ENCODE measurements around the gene SLC16A6. TPM values are rescaled to one million over a fixed set of nuclear protein-coding genes. Genes with fewer than 3 reads are reported as not detected.
"Not testable (repeated sequence)": the region's sequence is repeated elsewhere in the genome, so short reads cannot be mapped to it uniquely, and the experiment has no call there.

SLC16A6 gene
- total RNA-seq, 4 donors from 2014 or later: 2.7 to 10.0 (median 5.1) TPM

DNA sequence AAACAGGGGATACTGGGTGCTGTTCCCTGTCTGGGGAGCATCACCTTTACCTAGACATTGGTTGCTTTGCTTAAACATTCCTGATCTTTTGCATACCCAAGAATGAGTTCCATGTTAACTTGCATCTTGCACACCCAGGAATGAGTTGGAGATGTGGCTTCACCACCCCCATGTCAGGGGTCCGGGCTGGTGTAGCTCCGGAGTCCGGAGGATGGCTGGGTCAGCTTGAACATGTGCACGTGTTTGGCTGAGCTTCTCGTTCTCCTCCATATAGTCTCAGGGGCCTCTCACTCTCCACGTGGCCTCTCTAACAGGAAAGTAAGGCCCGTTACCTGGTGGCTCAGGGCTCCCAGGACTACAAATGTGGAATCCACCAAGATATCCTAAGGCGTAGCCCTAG, 61.3 kb downstream of the SLC16A6 start:
- H3K4me3 ChIP-seq: no peak overlapping the region
- no peak for DNase-seq (ENCODE audit: low spot score in 2 of 2)
- no peaks in the 10 kb centered on the region for H3K27me3 ChIP-seq
- no peak overlapping the region for H3K27ac ChIP-seq
- 92% methylated on average over 8 of the region's 8 CpGs for WGBS
- no peaks in the 10 kb centered on the region for H3K36me3 ChIP-seq
- peaks cover 9% of the 10 kb centered on the region for H3K4me1 ChIP-seq
- no peaks in the 10 kb centered on the region for H3K9me3 ChIP-seq
- TF ChIP-seq, protein P1, sequence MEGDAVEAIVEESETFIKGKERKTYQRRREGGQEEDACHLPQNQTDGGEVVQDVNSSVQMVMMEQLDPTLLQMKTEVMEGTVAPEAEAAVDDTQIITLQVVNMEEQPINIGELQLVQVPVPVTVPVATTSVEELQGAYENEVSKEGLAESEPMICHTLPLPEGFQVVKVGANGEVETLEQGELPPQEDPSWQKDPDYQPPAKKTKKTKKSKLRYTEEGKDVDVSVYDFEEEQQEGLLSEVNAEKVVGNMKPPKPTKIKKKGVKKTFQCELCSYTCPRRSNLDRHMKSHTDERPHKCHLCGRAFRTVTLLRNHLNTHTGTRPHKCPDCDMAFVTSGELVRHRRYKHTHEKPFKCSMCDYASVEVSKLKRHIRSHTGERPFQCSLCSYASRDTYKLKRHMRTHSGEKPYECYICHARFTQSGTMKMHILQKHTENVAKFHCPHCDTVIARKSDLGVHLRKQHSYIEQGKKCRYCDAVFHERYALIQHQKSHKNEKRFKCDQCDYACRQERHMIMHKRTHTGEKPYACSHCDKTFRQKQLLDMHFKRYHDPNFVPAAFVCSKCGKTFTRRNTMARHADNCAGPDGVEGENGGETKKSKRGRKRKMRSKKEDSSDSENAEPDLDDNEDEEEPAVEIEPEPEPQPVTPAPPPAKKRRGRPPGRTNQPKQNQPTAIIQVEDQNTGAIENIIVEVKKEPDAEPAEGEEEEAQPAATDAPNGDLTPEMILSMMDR (IDR thresholded peaks at IDR 0.05): no peak
- no peak for TF ChIP-seq EP300 (IDR thresholded peaks at IDR 0.05)
- no peak for TF ChIP-seq POLR2AphosphoS5 (IDR thresholded peaks at IDR 0.05)
- no peak for TF ChIP-seq POLR2A (IDR thresholded peaks at IDR 0.05)

DNA sequence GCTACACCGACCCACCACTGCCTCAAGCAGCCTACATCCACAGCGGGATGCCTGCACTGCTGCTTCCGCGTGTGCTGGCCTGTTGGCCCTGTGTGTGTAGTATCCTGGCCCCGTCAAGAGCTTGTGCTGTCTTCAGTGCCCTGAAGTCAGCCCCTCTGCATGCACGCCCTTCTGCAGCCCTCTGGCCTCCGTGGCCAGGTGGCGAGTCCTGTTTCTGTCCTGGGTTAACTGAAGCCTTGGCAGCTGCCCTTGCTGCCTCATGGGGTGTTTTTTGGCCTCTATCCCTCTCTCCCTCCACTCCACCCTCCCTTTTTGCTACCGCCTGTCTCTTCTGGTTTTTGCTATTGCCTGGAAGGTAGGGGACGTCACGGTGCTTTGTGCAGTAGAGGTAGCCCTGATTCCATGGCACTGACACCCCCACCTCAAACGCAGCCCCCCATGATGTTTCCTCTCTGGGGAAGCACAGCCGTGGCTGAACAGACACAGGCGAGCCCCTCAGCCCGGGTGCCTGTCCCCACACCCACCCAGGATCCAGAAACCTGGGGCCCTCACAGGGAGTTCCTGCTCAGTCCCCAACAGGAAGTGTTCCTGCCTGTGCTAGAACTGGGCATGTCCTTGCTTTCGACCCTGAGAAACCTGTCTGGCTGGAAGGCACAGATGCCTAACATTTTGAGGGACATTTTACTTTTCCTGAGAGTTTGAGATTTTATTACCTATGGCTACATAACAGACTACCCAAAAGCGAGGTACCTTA, 61.9 kb downstream of the SLC16A6 start:
- TF ChIP-seq POLR2A (IDR thresholded peaks at IDR 0.05): no peak
- no peak for TF ChIP-seq POLR2AphosphoS5 (IDR thresholded peaks at IDR 0.05)
- TF ChIP-seq, protein P1 (IDR thresholded peaks at IDR 0.05): no peak
- TF ChIP-seq EP300 (IDR thresholded peaks at IDR 0.05): no peak
- 45% methylated on average over 14 of the region's 17 CpGs for WGBS
- Histone ChIP-seq H3K36me3 (no peaks in the 10 kb centered on the region), H3K4me1 (peaks cover 9% of the 10 kb centered on the region), H3K27ac (no peak overlapping the region), H3K27me3 (no peaks in the 10 kb centered on the region), H3K4me3 (no peak overlapping the region), H3K9me3 (no peaks in the 10 kb centered on the region)
- no peak for DNase-seq (ENCODE audit: low spot score in 2 of 2)

DNA sequence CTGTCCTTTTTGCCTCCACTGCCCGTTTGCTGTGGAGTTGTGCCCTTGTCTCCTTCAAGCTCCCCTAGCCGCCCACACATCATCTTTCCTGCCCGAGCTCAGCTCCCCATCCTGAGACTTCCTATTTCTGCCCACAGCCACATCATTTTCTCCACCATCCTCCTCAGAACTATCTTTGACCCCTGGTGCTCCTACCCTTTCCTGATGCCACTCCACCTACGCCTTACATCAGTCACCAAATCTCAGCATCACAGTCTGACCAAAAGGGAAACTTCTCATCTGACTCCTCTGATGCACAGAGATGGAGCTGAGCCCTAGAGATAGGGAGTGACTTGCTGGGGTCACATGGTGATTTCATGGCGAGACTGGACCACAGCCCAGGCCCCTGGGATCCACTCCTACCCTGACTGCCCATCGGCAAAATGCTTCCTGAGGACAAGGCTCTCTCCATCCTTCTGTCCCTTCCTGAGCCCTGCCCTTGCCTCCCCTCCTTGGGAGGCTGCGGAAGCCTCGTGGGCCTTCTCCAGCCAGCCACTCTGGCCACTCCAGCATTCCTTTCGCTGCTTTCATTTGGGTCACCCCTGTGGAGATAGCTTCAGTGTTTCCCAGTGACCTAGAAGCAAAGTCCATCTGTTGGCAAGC, 62.8 kb downstream of the SLC16A6 start:
- not testable (repeated sequence) for H3K36me3 ChIP-seq; H3K27ac ChIP-seq; DNase-seq (ENCODE audit: low spot score in 2 of 2); H3K27me3 ChIP-seq; H3K4me3 ChIP-seq; H3K9me3 ChIP-seq; H3K4me1 ChIP-seq
- 86% methylated on average over 9 of the region's 9 CpGs for WGBS

DNA sequence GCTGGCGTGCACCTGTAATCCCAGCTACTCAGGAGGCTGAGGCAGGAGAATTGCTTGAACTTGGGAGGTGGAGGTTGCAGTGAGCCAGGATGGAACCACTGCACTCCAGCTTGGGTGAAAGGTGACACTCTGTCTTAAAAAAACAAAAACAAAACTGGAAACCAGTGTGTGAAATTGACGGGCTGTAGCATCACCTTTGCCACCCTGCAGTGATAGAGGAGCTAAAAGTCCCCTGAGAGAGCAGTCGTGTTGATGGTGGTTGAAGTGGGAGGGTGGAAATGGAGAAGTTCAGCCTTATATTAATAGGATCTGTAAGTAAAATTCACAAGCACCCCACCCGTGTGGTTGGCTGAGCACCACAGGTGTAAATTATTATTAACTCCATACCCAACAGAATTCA, 65.9 kb downstream of the SLC16A6 start:
- not testable (repeated sequence) for H3K9me3 ChIP-seq; H3K27ac ChIP-seq; H3K36me3 ChIP-seq; DNase-seq (ENCODE audit: low spot score in 2 of 2); H3K4me1 ChIP-seq; H3K27me3 ChIP-seq; H3K4me3 ChIP-seq
- WGBS: 77% methylated on average over 4 of the region's 4 CpGs

DNA sequence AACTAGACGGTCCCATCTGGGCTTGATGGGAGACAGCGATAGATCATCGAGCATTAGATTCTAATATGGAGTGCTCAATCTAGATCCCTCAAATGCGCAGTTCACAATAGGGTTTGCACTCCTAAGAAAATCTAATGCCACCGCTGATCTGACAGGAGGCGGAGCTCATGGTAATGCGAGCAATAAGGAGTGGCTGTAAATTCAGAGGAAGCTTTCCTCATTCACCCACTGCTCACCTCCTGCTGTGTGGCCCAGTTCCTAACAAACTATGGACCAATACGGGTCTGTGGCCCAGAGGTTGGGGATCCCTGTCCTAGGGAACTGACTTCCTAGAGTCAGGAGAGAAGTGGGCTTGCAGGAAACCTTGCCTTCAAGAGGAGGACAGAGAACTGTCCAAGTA, 68.3 kb downstream of the SLC16A6 start:
- DNase-seq (ENCODE audit: low spot score in 2 of 2): no peak
- Histone ChIP-seq H3K36me3 (no peaks in the 10 kb centered on the region), H3K4me1 (no peaks in the 10 kb centered on the region), H3K27ac (no peak overlapping the region), H3K9me3 (no peaks in the 10 kb centered on the region), H3K4me3 (no peak overlapping the region), H3K27me3 (no peaks in the 10 kb centered on the region)
- WGBS: 89% methylated on average over 8 of the region's 8 CpGs
- no peak for TF ChIP-seq POLR2AphosphoS5 (IDR thresholded peaks at IDR 0.05)
- no peak for TF ChIP-seq EP300 (IDR thresholded peaks at IDR 0.05)
- TF ChIP-seq, protein P1 (IDR thresholded peaks at IDR 0.05): no peak
- TF ChIP-seq POLR2A (IDR thresholded peaks at IDR 0.05): no peak

DNA sequence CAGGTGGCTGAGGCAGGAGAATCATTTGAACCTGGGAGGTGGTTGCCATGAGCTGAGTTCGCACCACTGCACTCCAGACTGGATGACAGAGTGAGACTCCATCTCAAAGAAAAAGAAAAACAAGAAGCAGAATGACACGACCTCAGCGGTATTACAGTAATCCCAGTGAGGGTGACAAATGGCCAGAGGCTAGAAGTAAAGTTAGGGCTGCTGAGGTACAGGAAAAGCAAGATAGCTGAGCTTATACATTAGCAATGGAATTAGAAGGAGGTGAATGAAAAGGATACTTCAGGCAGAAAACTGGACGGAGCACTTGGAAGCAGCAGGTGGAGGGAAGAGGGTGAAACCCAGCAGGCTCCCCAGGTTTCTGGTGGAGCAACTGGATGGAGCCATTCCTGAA, 69.1 kb downstream of the SLC16A6 start:
- 89% methylated on average over 4 of the region's 4 CpGs for WGBS

DNA sequence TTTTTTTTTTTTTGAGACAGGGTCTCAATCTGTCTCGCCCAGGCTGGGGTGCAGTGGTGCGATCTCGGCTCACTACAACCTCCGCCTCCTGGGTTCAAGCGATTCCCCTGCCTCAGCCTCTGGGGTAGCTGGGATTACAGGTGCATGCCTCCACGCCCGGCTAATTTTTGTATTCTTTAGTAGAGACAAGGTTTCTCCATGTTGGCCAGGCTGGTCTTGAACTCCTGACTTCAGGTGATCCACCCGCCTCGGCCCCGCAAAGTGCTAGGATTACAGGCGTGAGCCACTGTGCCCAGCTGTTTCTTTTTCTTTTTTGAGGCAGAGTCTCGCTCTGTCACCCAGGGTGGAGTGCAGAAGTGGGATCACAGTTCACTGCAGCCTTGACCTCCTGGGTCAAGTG, 70.1 kb downstream of the SLC16A6 start:
- not testable (repeated sequence) for DNase-seq (ENCODE audit: low spot score in 2 of 2); H3K27me3 ChIP-seq; H3K27ac ChIP-seq; H3K36me3 ChIP-seq; H3K9me3 ChIP-seq; H3K4me1 ChIP-seq; H3K4me3 ChIP-seq
- WGBS: 98% methylated on average over 12 of the region's 12 CpGs

More for the DNA sequence above, 69.1 kb downstream of the SLC16A6 start:
- no peak for DNase-seq (ENCODE audit: low spot score in 2 of 2)
- TF ChIP-seq POLR2AphosphoS5 (IDR thresholded peaks at IDR 0.05) (no peak), EP300 (IDR thresholded peaks at IDR 0.05) (no peak), POLR2A (IDR thresholded peaks at IDR 0.05) (no peak)
- TF ChIP-seq, protein P1 (IDR thresholded peaks at IDR 0.05): no peak
- H3K4me1 ChIP-seq: no peaks in the 10 kb centered on the region
- no peaks in the 10 kb centered on the region for H3K9me3 ChIP-seq
- H3K36me3 ChIP-seq: no peaks in the 10 kb centered on the region
- H3K27ac ChIP-seq: no peak overlapping the region
- no peak overlapping the region for H3K4me3 ChIP-seq
- H3K27me3 ChIP-seq: no peaks in the 10 kb centered on the region

DNA sequence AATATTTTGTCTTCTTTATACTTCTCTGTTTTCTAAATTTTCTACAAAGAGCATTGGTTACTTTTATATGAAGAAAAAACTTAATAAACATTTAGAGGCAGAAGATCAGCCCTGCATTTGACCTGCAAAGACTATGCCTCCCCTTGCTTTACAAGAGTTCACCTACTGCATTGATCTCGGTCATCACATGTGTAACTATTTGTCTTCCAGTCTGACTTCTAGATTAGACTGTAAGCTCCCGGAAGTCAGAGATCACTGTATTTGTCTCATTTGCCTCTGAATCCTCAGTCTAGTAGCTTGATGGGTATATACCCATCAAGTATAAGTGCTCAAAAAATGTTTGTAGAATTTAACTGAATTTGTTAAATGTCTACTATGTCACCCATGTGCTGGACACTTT, 70.7 kb downstream of the SLC16A6 start:
- H3K27ac ChIP-seq; H3K4me3 ChIP-seq; H3K9me3 ChIP-seq; H3K4me1 ChIP-seq; H3K36me3 ChIP-seq; DNase-seq (ENCODE audit: low spot score in 2 of 2); H3K27me3 ChIP-seq: not testable (repeated sequence)
- WGBS: 94% methylated on average over 2 of the region's 2 CpGs

DNA sequence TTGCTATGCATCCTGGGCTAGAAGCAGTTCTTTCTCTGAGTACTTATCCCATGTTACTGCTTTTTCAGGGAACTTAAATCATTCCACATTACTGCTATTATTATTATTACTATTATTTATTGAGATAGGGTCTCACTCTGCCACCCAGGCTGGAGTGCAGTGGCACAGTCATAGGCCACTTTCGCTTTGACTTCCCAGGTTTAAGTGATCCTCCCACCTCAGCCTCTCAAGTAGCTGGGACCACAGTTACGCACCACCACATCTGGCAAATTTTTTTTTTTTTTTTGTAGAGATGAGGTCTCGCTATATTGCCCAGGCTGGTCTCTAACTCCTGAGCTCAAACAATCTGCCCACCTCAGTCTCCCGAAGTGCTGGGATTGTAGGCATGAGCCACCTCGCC, 71.5 kb downstream of the SLC16A6 start:
- H3K27me3 ChIP-seq; H3K9me3 ChIP-seq; H3K27ac ChIP-seq; H3K4me3 ChIP-seq; H3K4me1 ChIP-seq; H3K36me3 ChIP-seq; DNase-seq (ENCODE audit: low spot score in 2 of 2): not testable (repeated sequence)
- WGBS: 91% methylated on average over 5 of the region's 5 CpGs

Data from suprapubic skin (tissue), 4 donors.